Measurements from ENCODE around the gene SHKBP1.
"Not testable (repeated sequence)": the region's sequence is repeated elsewhere in the genome, so short reads cannot be mapped to it uniquely, and the experiment has no call there.

The SHKBP1 gene, protein sequence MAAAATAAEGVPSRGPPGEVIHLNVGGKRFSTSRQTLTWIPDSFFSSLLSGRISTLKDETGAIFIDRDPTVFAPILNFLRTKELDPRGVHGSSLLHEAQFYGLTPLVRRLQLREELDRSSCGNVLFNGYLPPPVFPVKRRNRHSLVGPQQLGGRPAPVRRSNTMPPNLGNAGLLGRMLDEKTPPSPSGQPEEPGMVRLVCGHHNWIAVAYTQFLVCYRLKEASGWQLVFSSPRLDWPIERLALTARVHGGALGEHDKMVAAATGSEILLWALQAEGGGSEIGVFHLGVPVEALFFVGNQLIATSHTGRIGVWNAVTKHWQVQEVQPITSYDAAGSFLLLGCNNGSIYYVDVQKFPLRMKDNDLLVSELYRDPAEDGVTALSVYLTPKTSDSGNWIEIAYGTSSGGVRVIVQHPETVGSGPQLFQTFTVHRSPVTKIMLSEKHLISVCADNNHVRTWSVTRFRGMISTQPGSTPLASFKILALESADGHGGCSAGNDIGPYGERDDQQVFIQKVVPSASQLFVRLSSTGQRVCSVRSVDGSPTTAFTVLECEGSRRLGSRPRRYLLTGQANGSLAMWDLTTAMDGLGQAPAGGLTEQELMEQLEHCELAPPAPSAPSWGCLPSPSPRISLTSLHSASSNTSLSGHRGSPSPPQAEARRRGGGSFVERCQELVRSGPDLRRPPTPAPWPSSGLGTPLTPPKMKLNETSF

GRCh38 chr19:40576585-40577451, at the start of gene SHKBP1:
SHKBP1 (plus strand) TSS chr19:40576873; CDS start chr19:40576900, 27 bp downstream.
- DNase-seq, result peak; percentile 91

- no peak for DNase-seq
Measured at GRCh38 chr19:40528078-40528477, 48.6 kb upstream of the SHKBP1 start.

- no peak for DNase-seq
Measured at GRCh38 chr19:40528533-40529092, 48.1 kb upstream of the SHKBP1 start.

- peak; percentile 83 for DNase-seq
Measured at GRCh38 chr19:40529093-40529954, 47.3 kb upstream of the SHKBP1 start.

- DNase-seq, result peak; percentile 12
Measured at GRCh38 chr19:40530091-40530901, 46.4 kb upstream of the SHKBP1 start.

GRCh38 chr19:40533508-40533907, 43.2 kb upstream of the SHKBP1 start:
- DNase-seq, result no peak

GRCh38 chr19:40534148-40534547, 42.5 kb upstream of the SHKBP1 start:
- no peak for DNase-seq

- no peak for DNase-seq
Measured at GRCh38 chr19:40539070-40539469, 37.6 kb upstream of the SHKBP1 start.

- DNase-seq, result no peak
Measured at GRCh38 chr19:40542202-40542859, 34.3 kb upstream of the SHKBP1 start.

- no peak for DNase-seq
Measured at GRCh38 chr19:40543029-40543597, 33.6 kb upstream of the SHKBP1 start.

- DNase-seq, result not testable (repeated sequence)
Measured at GRCh38 chr19:40546153-40546841, 30.4 kb upstream of the SHKBP1 start.

GRCh38 chr19:40547190-40547589, 29.5 kb upstream of the SHKBP1 start:
- DNase-seq, result not testable (repeated sequence)

DNA sequence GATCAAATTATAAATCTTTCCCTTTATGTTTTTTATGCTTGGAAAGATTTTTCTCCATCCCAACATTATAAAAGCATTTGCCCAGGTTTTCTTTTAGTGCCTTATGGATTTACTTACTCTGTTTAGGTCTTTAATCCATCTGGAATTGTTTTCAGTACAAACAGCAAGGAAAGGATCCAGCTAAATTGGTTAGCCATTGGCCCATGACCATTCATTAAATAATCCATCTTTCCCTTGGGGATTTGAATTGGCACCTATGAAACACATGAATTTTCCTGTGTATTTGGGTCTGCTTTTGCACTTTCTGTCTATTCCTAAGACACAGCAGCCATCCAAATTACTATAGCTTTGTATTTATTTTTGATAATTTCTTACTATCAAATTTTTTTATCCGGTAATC, 28.8 kb upstream of the SHKBP1 start:
- DNase-seq, result no peak

GRCh38 chr19:40549007-40549708, 27.5 kb upstream of the SHKBP1 start:
- DNase-seq, result no peak

DNA sequence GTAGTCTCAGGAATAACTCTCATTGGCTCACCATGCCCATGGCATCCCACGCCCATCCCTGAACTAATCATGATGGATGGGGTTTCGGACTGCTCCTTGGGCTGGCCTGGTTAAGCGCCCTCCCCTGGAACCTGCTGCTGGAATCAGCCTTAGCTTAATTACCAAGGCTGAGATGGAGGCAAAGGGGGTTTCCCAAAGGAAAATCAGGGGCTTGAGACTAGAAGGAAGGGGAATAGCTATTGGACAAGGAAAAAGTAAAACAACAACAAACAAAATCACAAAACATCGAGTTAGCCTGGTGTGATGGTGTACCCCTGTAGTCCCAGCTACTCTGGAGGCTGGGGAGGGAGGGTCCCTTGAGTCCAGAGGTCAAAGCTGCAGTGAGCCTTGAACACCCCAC, 25.7 kb upstream of the SHKBP1 start:
- no peak for DNase-seq

GRCh38 chr19:40552848-40553247, 23.8 kb upstream of the SHKBP1 start:
- DNase-seq, result no peak

DNA sequence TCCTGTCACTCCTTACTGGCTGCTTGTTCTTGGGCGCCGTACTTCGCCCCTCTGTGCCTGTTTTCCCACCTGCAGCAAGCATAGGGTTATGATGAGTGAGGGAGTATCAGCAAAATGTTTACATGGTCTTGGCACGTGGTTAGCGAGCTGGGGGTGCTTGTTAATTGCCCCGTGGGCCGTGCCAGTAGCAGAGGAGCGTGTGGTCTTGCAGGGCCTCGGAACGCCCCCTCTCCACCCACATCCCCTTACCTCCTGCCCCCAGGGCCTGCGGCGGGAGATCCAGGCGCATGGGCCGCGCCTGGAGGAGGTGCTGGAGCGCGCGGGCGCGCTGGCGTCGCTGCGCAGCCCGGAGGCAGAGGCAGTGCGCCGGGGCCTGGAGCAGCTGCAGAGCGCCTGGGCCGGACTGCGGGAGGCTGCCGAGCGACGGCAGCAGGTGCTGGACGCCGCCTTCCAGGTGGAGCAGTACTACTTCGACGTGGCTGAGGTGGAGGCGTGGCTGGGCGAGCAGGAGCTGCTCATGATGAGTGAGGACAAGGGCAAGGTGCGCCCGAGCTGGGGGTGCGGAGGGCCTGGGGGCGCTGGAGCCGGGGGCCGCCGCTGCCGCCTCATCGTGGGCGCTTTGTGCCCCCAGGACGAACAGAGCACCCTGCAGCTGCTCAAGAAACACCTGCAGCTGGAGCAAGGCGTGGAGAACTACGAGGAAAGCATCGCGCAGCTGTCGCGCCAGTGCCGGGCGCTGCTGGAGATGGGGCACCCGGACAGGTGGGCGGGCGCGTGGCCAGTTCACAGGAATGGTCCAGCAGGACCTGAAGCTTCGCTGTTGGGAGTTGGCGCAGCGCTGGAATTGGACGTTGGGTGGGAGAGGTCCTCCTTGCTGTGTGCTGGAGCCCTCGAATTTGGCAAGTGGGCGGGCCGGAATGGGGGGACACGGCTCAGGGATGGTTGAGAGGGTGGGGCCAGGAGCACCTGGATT, 22.5 kb upstream of the SHKBP1 start:
- DNase-seq, result no peak

All from NCI-H510A treated with DMSO at 0.1 percent for 48 hours (cell line).